ENCODE data around the gene EXOC3L4. TPM values are rescaled to one million over a fixed set of nuclear protein-coding genes. Genes with fewer than 3 reads are reported as not detected.

EXOC3L4 gene
- total RNA-seq, 1 experiment from 2014 or later: 1.7 TPM

- Histone ChIP-seq H4K20me1 (ENCODE audit: insufficient read depth) (no peaks in the 10 kb centered on the region), H3K27me3 (ENCODE audit: insufficient read depth, low read depth) (no peaks in the 10 kb centered on the region), H3K4me3 (no peak overlapping the region), H3K4me1 (replicated peaks; ENCODE audit: insufficient read depth) (peaks cover 68% of the 10 kb centered on the region), H3K36me3 (ENCODE audit: low read depth) (no peaks in the 10 kb centered on the region), H2AFZ (no peak overlapping the region), H3F3A (ENCODE audit: insufficient read depth, low read depth) (peaks cover 64% of the 10 kb centered on the region), H3K9me3 (ENCODE audit: insufficient read depth, low read depth) (no peaks in the 10 kb centered on the region), H3K27ac (no peak overlapping the region), H3K79me2 (ENCODE audit: low read depth) (no peaks in the 10 kb centered on the region), H3K9me2 (ENCODE audit: insufficient read depth) (no peaks in the 10 kb centered on the region), H3K4me2 (peak overlapping the region; percentile 72)
- DNase-seq: peak; percentile 59 to 72
- intact Hi-C loops (cut with micrococcal nuclease; ENCODE audit: unreplicated experiment): loop anchor here (1.0 to 10.0 kb wide), 9 partner anchors 17 to 289 kb away; partner anchors contain the start of gene EIF5
- CTCF ChIA-PET: interaction anchor here (0.6 to 2.8 kb wide), 26 partner anchors 9 to 285 kb away, joined by 3 to 83 read pairs (median 8); partner anchors contain the start of gene TNFAIP2
- TF ChIP-seq CTCF (conservative IDR thresholded peaks at IDR 0.05): peak; percentile 43
- no peak for TF ChIP-seq EZH2 (IDR thresholded peaks at IDR 0.05; ENCODE audit: low read depth)
- POLR2A ChIA-PET (ENCODE audit: unreplicated experiment): interaction anchor here (0.7 to 0.9 kb wide), 2 partner anchors 181 to 229 kb away, joined by 3 to 4 read pairs; partner anchors contain the start of gene EIF5
- BruUV-seq (replicated peaks): no TSS peak
These were observed 11.1 kb downstream of the EXOC3L4 start for GRCh38 chr14:103105580-103106150.

GRCh38 chr14:103107455-103107854 lies 12.9 kb downstream of the EXOC3L4 start:
- CTCF ChIA-PET: no interaction called here
- H3K27me3 ChIP-seq (ENCODE audit: insufficient read depth, low read depth): no peaks in the 10 kb centered on the region

More at GRCh38 chr14:103107455-103107854, 12.9 kb downstream of the EXOC3L4 start:
- intact Hi-C loops (cut with micrococcal nuclease; ENCODE audit: unreplicated experiment): loop anchor here (10.0 kb wide), 1 partner anchor 287 kb away; no protein-coding TSS in a partner anchor
- Histone ChIP-seq H3K27ac (no peak overlapping the region), H3K4me3 (no peak overlapping the region), H2AFZ (no peak overlapping the region), H3K36me3 (ENCODE audit: low read depth) (no peaks in the 10 kb centered on the region), H3K9me3 (ENCODE audit: insufficient read depth, low read depth) (no peaks in the 10 kb centered on the region), H3F3A (ENCODE audit: insufficient read depth, low read depth) (peaks cover 67% of the 10 kb centered on the region), H3K9me2 (ENCODE audit: insufficient read depth) (no peaks in the 10 kb centered on the region), H3K4me2 (no peak overlapping the region), H3K4me1 (replicated peaks; ENCODE audit: insufficient read depth) (peaks cover 71% of the 10 kb centered on the region), H3K79me2 (ENCODE audit: low read depth) (no peaks in the 10 kb centered on the region), H4K20me1 (ENCODE audit: insufficient read depth) (no peaks in the 10 kb centered on the region)
- DNase-seq: no peak
- POLR2A ChIA-PET (ENCODE audit: unreplicated experiment): no interaction called here
- BruUV-seq (replicated peaks): no TSS peak
- TF ChIP-seq EZH2 (IDR thresholded peaks at IDR 0.05; ENCODE audit: low read depth) (no peak), CTCF (conservative IDR thresholded peaks at IDR 0.05) (no peak)
